SK-N-MC (cell line): ENCODE results near the gene DTL.
"Not testable (repeated sequence)": the region's sequence is repeated elsewhere in the genome, so short reads cannot be mapped to it uniquely, and the experiment has no call there.

Experiments
- DNase-seq: peaks from one replicate; pipeline ENCODE4 v3.0.0-alpha.2; 2011; ENCODE audit warnings: low read depth, low spot score
- H3K27ac ChIP-seq: fragments of 200-600 bp; sonication (generic); 2 replicates; pipeline ENCODE4 v1.5.1; 2016; ENCODE audit warnings: mixed run types
- H3K36me3 ChIP-seq: fragments of 200-600 bp; sonication (generic); 2 replicates; pipeline ENCODE4 v1.6.1; 2017; ENCODE audit warnings: antibody characterized with exemption, low read length, mixed read lengths; ENCODE audit not compliant: insufficient read depth
- H3K4me3 ChIP-seq: fragments of 200-600 bp; sonication (generic); 2 replicates; pipeline ENCODE4 v1.5.1; 2016
- H3K9ac ChIP-seq: fragments of 200-600 bp; sonication (generic); 2 replicates; pipeline ENCODE4 v1.8.0; 2017; ENCODE audit warnings: mixed run types, mixed read lengths; ENCODE audit not compliant: insufficient read length
- H3K9me3 ChIP-seq: fragments of 200-600 bp; sonication (generic); 2 replicates; pipeline ENCODE4 v1.6.1; 2017; ENCODE audit warnings: low read depth, mild to moderate bottlenecking, antibody characterized with exemption, low read length, moderate library complexity, mixed read lengths
- EZH2 ChIP-seq: fragments of 200-600 bp; sonication (generic); IDR thresholded peaks from one replicate; pipeline ENCODE4 v1.6.1; 2017; ENCODE audit warnings: antibody characterized with exemption
- FOXP2 ChIP-seq: optimal IDR thresholded peaks from 2 replicates; pipeline ENCODE3; 2011; ENCODE audit warnings: mild to moderate bottlenecking, moderate library complexity; ENCODE audit not compliant: insufficient read depth; ENCODE audit errors: extremely low read length, control extremely low read depth
- POLR2AphosphoS5 ChIP-seq: IDR thresholded peaks from 2 replicates; pipeline ENCODE4 v1.6.1; 2012; ENCODE audit warnings: mild to moderate bottlenecking, low read depth, low read length, borderline replicate concordance

The DTL gene

DNA sequence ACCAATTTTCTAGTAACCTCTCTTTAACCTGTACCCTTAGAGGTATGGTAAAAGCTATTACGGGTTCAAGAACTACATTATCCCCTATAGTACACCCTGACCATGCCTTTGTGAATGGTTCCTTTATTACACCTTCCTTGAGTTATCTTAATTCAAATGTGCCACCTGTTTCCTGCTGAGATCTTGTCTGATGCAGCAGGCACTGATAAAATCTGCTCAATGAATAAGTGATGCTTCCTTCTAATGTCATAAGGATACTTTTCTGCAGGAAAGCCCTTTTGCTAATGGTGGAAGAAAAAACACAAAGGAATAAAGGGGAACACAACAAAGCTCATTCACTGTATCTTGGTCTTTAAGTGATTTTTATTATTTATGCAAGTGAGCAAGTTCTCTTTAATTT lies 26.0 kb upstream of the DTL start:
- Histone ChIP-seq H3K9ac (no peak overlapping the region), H3K9me3 (no peaks in the 10 kb centered on the region), H3K4me3 (no peak overlapping the region), H3K36me3 (peaks cover 59% of the 10 kb centered on the region), H3K27ac (no peak overlapping the region)
- TF ChIP-seq FOXP2 (no peak), POLR2AphosphoS5 (no peak), EZH2 (no peak)
- DNase-seq: no peak

DNA sequence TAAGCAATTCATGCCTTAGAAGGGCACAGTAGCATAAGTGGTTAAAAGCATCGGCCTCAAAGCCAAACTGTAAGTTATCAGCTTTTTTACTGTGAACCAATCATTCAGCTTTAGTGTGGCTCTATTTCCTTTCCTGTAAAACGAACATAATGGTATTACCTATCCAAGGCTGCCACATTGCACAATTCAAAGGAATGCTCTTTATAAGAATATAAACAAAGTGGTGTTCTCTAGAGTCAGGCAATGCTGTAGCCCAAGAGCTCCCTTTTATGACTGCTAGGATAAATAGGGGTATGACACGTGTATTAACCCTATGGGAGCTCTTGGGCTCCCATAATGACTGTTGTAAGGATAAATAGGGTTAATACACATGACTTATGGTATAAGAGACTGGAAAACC lies 25.5 kb upstream of the DTL start:
- H3K9me3 ChIP-seq: no peaks in the 10 kb centered on the region
- H3K36me3 ChIP-seq: peaks cover 56% of the 10 kb centered on the region
- H3K4me3 ChIP-seq: no peak overlapping the region
- no peak overlapping the region for H3K9ac ChIP-seq
- TF ChIP-seq EZH2 (no peak), POLR2AphosphoS5 (no peak), FOXP2 (no peak)
- no peak for DNase-seq
- no peak overlapping the region for H3K27ac ChIP-seq

DNA sequence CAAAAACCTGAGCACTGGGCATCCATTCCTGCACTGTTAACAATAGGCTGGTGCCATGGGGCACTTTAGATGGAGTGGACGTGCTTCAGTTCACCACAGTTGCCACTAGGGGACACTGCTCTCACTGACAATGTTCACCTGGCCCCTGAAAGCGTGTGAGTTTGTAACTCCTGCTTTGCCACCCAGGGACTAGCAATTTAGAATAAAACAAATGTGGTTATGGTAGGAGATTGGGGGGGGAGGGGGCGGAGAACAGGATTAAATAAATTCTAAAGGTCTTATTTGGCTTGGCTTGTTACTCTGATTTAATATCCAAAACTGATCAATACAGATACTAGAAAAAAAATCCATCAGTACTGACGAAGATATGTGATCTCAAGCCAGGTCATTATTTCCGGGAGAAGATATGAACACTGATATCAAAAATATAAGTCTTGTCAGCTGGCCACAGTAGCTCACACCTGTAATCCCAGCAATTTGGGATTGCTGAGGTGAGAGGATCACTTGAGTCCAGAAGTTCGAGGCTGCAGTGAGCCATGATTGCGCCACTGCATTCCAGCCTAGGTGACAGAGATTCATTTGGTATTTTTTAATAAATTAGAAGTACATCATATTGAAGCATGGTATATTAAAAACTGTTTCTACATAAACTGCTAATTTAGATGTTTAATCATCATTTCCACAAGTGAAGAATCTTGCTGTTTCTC lies 23.4 kb upstream of the DTL start:
- H3K27ac ChIP-seq: no peak overlapping the region
- no peak overlapping the region for H3K4me3 ChIP-seq
- peaks cover 50% of the 10 kb centered on the region for H3K36me3 ChIP-seq
- H3K9ac ChIP-seq: no peak overlapping the region
- no peak for DNase-seq
- no peaks in the 10 kb centered on the region for H3K9me3 ChIP-seq
- TF ChIP-seq EZH2 (no peak), FOXP2 (no peak), POLR2AphosphoS5 (no peak)

DNA sequence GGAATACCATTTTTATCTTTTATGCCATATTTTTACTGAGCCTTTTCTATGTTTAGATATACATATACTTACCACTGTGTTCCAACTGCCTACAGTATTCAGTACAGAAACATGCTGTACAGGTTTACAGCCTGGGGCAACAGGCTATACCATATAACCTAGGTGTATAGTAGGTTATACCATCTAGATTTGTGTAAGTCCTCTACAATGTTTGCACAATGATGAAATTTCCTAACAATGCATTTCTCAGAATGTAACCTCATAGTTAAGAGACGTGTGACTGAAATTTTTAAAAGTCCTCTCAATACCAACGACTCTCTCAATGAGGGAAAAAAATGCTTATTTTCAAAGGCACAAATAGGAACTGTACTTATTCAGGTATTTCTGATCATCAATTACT lies 21.9 kb upstream of the DTL start:
- no peak overlapping the region for H3K27ac ChIP-seq
- H3K9me3 ChIP-seq: no peaks in the 10 kb centered on the region
- no peak overlapping the region for H3K9ac ChIP-seq
- no peak for DNase-seq
- TF ChIP-seq FOXP2 (no peak), POLR2AphosphoS5 (no peak), EZH2 (no peak)
- H3K4me3 ChIP-seq: no peak overlapping the region
- peaks cover 48% of the 10 kb centered on the region for H3K36me3 ChIP-seq

DNA sequence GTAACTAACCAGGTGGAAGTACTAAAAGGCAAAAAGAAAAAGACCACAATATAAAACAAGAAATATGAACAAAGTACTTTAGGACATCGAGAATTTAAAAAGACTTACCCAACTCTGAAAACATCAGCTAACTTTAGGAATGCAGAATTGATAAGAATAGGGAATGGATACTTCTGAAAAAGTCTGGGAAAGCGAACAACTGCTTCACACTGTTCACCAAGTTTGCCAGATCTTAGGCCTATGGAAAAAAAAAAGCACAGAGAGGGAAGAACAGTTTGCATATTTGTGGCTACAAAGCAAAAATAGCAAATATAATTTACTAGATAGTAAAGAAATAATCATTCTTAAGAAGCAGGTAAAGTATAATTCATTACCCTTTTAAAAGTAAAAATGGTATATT lies 14.6 kb upstream of the DTL start:
- H3K4me3 ChIP-seq: no peak overlapping the region
- H3K36me3 ChIP-seq: peaks cover 47% of the 10 kb centered on the region
- H3K9ac ChIP-seq: no peak overlapping the region
- TF ChIP-seq POLR2AphosphoS5 (no peak), FOXP2 (no peak), EZH2 (no peak)
- DNase-seq: no peak
- no peaks in the 10 kb centered on the region for H3K9me3 ChIP-seq
- no peak overlapping the region for H3K27ac ChIP-seq

DNA sequence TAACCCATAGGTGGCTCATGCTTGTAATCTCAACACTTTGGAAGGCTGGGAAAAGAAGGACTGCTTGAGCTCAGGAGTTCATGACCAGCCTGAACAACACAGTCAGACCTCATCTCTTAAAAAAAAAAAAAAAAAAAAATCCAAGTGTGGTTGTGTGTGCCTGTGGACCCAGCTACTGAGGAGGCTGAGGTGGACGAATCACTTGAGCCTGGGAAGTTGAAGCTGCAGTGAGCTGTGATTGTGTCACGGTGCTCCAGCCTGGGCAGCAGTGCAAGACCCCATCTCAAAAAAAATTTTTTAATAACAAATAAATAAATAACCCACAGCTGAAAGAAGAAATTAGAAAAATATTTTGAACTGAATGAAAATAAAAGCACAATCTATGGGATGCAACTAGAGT lies 14.0 kb upstream of the DTL start:
- Histone ChIP-seq H3K9ac (no peak overlapping the region), H3K9me3 (no peaks in the 10 kb centered on the region), H3K27ac (no peak overlapping the region), H3K4me3 (no peak overlapping the region), H3K36me3 (peaks cover 41% of the 10 kb centered on the region)
- TF ChIP-seq FOXP2: no peak
- TF ChIP-seq EZH2: no peak
- TF ChIP-seq POLR2AphosphoS5: no peak
- no peak for DNase-seq

DNA sequence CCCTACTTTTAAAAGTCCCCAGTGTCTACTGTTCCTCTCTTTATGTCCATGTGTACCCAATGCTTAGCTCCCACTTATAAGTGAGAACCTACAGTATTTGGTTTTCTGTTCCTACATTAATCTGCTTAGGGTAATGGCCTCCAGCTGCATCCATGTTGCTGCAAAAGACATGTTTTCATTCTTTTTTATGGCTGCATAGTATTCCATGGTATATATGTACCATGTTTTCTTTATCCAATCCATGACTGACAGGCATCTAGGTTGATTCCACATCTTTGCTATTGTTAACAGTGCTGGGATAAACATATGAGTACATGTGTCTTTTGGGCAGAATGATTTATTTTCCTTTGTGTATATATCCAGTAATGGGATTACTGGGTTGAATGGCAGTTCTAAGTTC lies 12.6 kb upstream of the DTL start:
- H3K4me3 ChIP-seq, DNase-seq, H3K9me3 ChIP-seq, H3K9ac ChIP-seq, H3K27ac ChIP-seq: not testable (repeated sequence)
- H3K36me3 ChIP-seq: peaks cover 40% of the 10 kb centered on the region

DNA sequence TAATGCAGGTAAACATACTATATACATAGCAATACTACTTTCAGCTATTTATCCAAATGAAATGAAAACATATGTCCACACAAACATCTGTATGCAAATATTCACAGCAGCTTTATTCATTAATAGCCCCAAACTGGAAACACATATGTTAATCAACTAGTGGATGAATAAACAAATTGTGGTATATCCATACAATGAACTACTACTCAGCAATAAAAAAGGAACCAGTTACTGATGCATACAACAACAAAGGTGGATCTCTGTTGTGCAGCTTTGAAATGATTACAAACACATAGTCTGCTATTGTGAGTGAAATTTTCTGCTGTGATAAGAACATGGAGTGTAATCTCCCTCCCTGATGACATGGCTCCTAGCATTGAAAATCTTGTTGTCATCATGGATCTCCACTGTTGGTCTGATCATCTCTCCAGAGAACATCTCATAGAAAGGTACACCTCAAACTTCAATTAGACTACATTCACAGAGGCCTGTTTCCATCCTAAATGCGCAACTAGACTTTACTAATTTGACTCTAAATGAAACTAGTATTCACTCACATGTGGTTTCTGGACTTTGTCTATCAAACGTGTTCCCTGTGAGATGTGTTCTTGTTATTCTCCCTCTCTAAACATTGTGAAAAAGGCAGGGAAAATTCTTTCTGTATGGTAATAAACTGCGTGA lies 10.9 kb upstream of the DTL start:
- TF ChIP-seq FOXP2: no peak
- TF ChIP-seq EZH2: no peak
- TF ChIP-seq POLR2AphosphoS5: no peak
- Histone ChIP-seq H3K9me3 (no peaks in the 10 kb centered on the region), H3K4me3 (no peak overlapping the region), H3K36me3 (peaks cover 42% of the 10 kb centered on the region), H3K9ac (no peak overlapping the region), H3K27ac (no peak overlapping the region)
- no peak for DNase-seq

DNA sequence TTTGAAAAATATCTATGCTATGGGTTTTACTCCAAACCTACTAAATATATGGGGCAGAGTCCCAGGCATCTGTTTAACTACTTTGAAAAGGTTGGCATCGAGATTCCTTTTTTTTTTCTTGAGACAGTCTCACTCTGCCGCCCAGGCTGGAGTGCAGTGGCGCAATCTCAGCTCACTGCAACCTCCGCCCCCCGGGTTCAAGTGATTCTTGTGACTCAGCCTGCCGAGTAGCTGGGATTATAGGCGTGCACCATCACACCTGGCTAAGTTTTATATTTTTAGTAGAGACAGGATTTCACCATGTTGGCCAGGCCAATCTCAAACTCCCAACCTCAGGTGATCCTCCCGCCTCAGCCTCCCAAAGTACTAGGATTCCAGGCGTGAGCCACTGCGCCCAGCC lies 7.8 kb upstream of the DTL start:
- peaks cover 37% of the 10 kb centered on the region for H3K36me3 ChIP-seq
- not testable (repeated sequence) for H3K9ac ChIP-seq, H3K27ac ChIP-seq, H3K4me3 ChIP-seq, H3K9me3 ChIP-seq, DNase-seq
